ENCODE results near the gene MICU1. TPM values are rescaled to one million over a fixed set of nuclear protein-coding genes. Genes with fewer than 3 reads are reported as not detected.

The MICU1 gene
- total RNA-seq, 1 experiment from 2014 or later, result 39.4 TPM

DNA sequence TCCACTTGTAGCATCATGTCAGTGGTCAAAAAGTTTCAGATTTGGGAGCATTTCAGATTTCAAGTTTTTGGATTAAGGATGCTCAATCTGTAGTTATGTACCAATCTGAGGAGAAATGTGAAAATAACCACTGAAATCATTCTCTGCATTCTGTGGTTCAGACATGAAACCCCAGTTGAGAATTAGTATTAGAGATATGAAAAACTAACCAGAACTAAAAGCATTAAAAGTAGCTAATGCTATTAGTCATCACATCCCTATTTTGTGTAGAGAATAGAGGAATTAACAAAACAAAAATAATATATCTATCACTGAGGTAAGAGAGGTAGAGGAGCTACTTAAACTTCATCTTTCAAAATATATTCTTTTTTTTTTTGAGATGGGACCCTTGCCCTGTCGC lies 28.0 kb downstream of the MICU1 start (continued):
- no peak for TF ChIP-seq TCF7L2 (IDR thresholded peaks at IDR 0.05; ENCODE audit: borderline replicate concordance, extremely low read depth, insufficient read depth, insufficient read length)
- TF ChIP-seq EZH2phosphoT487 (IDR thresholded peaks at IDR 0.05; ENCODE audit: borderline replicate concordance), result no peak
- TF ChIP-seq EGR1 (IDR thresholded peaks at IDR 0.05; ENCODE audit: low read depth), result no peak
- TF ChIP-seq POLR2AphosphoS5 (IDR thresholded peaks at IDR 0.05; ENCODE audit: low read depth, low read length), result no peak
- no peak for TF ChIP-seq JUND (IDR thresholded peaks at IDR 0.05)
- TF ChIP-seq POLR2A (IDR thresholded peaks at IDR 0.05; ENCODE audit: borderline replicate concordance, extremely low read depth, insufficient read depth, insufficient read length), result no peak
- TF ChIP-seq, protein P1, sequence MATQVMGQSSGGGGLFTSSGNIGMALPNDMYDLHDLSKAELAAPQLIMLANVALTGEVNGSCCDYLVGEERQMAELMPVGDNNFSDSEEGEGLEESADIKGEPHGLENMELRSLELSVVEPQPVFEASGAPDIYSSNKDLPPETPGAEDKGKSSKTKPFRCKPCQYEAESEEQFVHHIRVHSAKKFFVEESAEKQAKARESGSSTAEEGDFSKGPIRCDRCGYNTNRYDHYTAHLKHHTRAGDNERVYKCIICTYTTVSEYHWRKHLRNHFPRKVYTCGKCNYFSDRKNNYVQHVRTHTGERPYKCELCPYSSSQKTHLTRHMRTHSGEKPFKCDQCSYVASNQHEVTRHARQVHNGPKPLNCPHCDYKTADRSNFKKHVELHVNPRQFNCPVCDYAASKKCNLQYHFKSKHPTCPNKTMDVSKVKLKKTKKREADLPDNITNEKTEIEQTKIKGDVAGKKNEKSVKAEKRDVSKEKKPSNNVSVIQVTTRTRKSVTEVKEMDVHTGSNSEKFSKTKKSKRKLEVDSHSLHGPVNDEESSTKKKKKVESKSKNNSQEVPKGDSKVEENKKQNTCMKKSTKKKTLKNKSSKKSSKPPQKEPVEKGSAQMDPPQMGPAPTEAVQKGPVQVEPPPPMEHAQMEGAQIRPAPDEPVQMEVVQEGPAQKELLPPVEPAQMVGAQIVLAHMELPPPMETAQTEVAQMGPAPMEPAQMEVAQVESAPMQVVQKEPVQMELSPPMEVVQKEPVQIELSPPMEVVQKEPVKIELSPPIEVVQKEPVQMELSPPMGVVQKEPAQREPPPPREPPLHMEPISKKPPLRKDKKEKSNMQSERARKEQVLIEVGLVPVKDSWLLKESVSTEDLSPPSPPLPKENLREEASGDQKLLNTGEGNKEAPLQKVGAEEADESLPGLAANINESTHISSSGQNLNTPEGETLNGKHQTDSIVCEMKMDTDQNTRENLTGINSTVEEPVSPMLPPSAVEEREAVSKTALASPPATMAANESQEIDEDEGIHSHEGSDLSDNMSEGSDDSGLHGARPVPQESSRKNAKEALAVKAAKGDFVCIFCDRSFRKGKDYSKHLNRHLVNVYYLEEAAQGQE (IDR thresholded peaks at IDR 0.05; ENCODE audit: low read depth), result no peak
- no peak for TF ChIP-seq YY1 (IDR thresholded peaks at IDR 0.05; ENCODE audit: extremely low read depth, insufficient replicate concordance, low read depth, low read length)
- TF ChIP-seq SP1 (IDR thresholded peaks at IDR 0.05; ENCODE audit: low read depth), result no peak
- TF ChIP-seq ZFX (IDR thresholded peaks at IDR 0.05), result no peak
- TF ChIP-seq, protein P2, sequence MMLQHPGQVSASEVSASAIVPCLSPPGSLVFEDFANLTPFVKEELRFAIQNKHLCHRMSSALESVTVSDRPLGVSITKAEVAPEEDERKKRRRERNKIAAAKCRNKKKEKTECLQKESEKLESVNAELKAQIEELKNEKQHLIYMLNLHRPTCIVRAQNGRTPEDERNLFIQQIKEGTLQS (IDR thresholded peaks at IDR 0.05), result no peak

DNA sequence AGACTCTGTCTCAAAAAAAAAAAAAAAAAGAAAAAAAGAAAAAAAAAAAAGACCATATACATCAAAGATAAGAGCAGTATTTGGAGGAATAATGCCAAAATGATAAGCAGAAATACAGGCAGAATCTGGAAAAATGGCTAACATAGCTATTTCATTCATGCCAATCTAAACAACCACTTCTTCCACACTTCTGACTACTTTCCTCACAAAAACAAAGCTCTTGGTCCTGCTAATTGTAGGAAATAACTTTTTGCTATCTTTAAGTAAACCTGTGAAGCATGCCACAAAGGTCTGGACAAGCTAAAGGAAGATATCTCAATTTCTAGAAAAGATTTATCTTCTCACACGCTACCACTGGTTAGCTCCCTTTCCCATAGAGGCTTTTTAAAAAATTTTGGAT lies 30.4 kb downstream of the MICU1 start:
- Histone ChIP-seq H3K9ac (ENCODE audit: low read length) (no peak overlapping the region), H3K27ac (ENCODE audit: low read depth, low read length) (no peak overlapping the region), H3K9me2 (ENCODE audit: insufficient read depth) (no peaks in the 10 kb centered on the region), H3K36me3 (ENCODE audit: control insufficient read depth in 1 of 2, insufficient read depth in 2 of 2, low read length in 2 of 2) (no peaks in the 10 kb centered on the region), H3K4me2 (ENCODE audit: low read length) (no peak overlapping the region), H3K27me3 (ENCODE audit: insufficient read depth, low read length) (no peaks in the 10 kb centered on the region), H2AFZ (ENCODE audit: low read depth, low read length, poor library complexity, severe bottlenecking) (no peak overlapping the region), H3K79me2 (ENCODE audit: insufficient read depth, low read length) (peaks cover 10% of the 10 kb centered on the region; the same call in 1 of the 2 replicates), H3K4me3 (replicated peaks in 1 of 2; ENCODE audit: low read depth in 1 of 2, low read length in 2 of 2) (no peak overlapping the region), H4K20me1 (ENCODE audit: insufficient read depth) (0 out of 2 replicates have a peak, but pooled peaks cover 2% of the 10 kb centered on the region), H3K4me1 (ENCODE audit: control insufficient read depth in 1 of 2, insufficient read depth in 2 of 2, low read length in 2 of 2) (no peaks in the 10 kb centered on the region), H3K9me3 (ENCODE audit: control insufficient read depth in 1 of 2, insufficient read depth in 1 of 2, low read depth in 1 of 2, low read length in 2 of 2) (no peaks in the 10 kb centered on the region)
- ChIA-PET POLR2A (interaction anchor here (0.7 kb wide), 2 partner anchors 14 to 20 kb away, joined by 3 to 4 read pairs; no protein-coding TSS in a partner anchor), CTCF (no interaction called here), RAD21 (ENCODE audit: low non-redundant PET in 1 of 2, low total read pairs in 2 of 2, uncharacterized antibody in 2 of 2, unreplicated experiment in 2 of 2) (no interaction called here)
- no peak for ATAC-seq
- DNase-seq (ENCODE audit: low read depth, low spot score), result no peak
- TF ChIP-seq POLR2AphosphoS5 (IDR thresholded peaks at IDR 0.05; ENCODE audit: low read depth, low read length) (no peak), POLR2A (IDR thresholded peaks at IDR 0.05; ENCODE audit: borderline replicate concordance, extremely low read depth, insufficient read depth, insufficient read length) (no peak), SRF (IDR thresholded peaks at IDR 0.05; ENCODE audit: low read depth) (no peak), ZFX (IDR thresholded peaks at IDR 0.05) (no peak), RAD21 (IDR thresholded peaks at IDR 0.05; ENCODE audit: low read depth) (no peak), CEBPB (IDR thresholded peaks at IDR 0.05; ENCODE audit: low read depth) (no peak)
- TF ChIP-seq, protein P3, sequence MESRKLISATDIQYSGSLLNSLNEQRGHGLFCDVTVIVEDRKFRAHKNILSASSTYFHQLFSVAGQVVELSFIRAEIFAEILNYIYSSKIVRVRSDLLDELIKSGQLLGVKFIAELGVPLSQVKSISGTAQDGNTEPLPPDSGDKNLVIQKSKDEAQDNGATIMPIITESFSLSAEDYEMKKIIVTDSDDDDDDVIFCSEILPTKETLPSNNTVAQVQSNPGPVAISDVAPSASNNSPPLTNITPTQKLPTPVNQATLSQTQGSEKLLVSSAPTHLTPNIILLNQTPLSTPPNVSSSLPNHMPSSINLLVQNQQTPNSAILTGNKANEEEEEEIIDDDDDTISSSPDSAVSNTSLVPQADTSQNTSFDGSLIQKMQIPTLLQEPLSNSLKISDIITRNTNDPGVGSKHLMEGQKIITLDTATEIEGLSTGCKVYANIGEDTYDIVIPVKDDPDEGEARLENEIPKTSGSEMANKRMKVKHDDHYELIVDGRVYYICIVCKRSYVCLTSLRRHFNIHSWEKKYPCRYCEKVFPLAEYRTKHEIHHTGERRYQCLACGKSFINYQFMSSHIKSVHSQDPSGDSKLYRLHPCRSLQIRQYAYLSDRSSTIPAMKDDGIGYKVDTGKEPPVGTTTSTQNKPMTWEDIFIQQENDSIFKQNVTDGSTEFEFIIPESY (IDR thresholded peaks at IDR 0.05; ENCODE audit: extremely low read depth, insufficient replicate concordance, low read length), result no peak
- TF ChIP-seq, protein P2 (IDR thresholded peaks at IDR 0.05), result no peak
- BruUV-seq (replicated peaks), result no TSS peak
- intact Hi-C loops (cut with micrococcal nuclease), result no loop called here

Measured in HCT116 (cell line).